GM19395 (cell line): ENCODE data around the gene FNBP1L.
"Not testable (repeated sequence)": the region's sequence is repeated elsewhere in the genome, so short reads cannot be mapped to it uniquely, and the experiment has no call there.

ENCODE experiments used
- ATAC-seq: cut with Tn5 transposase; IDR thresholded peaks from one replicate; pipeline ENCODE4 v1.9.1; 2021; ENCODE audit warnings: mild to moderate bottlenecking, moderate library complexity; ENCODE audit not compliant: unreplicated experiment

Gene FNBP1L

DNA sequence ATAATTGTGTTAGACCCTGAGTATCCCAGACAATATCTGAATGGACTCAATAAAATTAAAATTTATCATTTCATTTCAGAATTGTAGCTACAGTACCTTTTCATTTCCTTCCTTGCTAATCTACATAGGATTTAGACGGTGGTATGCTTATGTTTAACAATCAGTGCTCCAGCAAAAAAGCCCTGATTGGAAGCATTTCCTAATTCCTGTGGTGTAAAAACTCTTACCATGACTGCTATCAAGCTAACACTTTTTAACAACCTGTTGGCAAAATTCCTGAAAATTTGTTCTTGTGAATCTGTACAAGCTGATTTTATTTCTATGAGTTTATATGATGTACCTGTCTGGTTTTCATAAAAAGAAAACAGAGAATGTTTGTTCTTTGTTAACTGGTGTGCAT, 5.2 kb upstream of the FNBP1L start:
- ATAC-seq = no peak

DNA sequence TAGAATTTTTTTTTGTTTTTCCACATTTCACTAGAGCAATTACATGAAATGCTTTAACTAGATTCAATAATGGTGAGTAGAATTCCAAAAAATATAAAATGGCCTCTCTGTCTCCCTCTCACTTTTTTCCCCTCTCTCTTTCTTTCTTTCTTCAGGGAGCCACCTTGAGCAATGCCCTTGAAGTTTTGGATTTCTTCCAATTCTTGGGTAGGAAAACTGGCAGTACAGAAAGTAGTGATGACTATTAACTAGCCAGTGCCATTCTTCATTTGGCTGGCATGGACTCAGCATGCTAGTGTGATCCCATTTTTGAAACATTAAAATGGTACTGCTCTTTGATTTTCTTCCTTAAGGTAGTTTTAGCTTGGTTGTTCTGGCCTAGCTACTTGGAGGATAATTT, 4.5 kb upstream of the FNBP1L start:
- ATAC-seq = no peak

DNA sequence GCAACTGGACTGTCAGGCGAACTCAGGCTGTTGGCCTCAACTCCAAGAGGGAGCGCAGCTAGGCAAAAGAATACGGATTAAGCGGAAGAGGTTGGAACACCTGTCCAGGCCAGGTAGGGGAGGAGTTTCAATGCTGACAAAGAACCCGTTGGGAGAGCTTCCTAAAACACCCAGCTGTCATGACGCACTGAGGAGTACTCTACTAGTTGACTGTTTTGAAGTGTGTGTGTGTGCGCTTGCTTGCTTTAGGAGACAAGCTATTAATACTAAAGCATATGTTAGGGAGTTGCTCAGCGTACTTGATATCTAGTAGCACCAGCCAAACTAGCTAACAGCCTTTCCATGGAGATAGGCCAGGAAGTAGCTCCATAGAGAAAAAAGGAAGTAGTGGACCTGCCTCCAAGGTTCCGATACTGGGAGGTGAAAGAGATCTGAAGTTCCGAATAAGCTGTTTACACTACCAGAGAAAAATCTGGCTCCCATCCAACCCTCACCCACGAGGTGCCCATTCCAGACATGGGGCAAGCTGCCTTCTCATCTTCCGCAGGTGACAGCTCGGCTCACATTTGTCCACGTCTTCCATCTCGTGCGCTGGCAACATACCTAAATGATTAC, 974 bp upstream of the FNBP1L start:
- ATAC-seq = no peak

DNA sequence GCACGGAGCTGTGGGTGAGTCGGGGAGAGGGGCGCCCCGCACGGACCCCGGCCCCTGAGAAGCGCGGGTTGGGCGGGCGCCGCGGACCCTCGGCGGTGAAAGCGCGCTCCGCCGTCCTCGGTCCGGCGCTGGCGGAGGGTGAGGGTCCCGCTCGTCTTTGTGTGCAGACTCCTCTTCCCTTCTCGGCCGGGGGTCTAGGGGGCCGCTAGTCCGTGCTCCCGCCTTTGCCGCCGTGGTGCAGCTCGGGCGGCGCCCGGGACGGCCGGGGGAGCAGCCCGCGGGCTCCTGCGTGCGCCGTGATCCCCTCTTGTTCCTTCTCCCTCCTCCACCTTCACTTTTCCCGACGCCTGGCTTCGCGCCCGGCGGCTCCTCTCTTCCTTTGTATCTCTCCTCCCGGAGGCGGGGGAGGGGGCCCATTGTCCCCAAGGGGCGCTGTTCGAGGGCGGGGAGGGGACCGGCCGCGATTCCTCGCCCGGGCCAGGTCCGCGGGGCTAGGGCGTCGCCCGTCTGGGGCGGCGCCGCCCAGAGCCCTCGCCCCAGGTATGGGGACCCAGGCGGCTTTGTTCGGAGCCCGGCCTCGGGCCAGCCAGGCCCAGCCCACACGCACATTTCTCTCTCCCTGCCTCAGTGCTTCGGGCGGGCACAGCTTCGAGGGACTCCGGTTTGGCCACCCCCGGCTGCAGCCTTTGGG, 519 bp downstream of the FNBP1L start:
- no peak for ATAC-seq

DNA sequence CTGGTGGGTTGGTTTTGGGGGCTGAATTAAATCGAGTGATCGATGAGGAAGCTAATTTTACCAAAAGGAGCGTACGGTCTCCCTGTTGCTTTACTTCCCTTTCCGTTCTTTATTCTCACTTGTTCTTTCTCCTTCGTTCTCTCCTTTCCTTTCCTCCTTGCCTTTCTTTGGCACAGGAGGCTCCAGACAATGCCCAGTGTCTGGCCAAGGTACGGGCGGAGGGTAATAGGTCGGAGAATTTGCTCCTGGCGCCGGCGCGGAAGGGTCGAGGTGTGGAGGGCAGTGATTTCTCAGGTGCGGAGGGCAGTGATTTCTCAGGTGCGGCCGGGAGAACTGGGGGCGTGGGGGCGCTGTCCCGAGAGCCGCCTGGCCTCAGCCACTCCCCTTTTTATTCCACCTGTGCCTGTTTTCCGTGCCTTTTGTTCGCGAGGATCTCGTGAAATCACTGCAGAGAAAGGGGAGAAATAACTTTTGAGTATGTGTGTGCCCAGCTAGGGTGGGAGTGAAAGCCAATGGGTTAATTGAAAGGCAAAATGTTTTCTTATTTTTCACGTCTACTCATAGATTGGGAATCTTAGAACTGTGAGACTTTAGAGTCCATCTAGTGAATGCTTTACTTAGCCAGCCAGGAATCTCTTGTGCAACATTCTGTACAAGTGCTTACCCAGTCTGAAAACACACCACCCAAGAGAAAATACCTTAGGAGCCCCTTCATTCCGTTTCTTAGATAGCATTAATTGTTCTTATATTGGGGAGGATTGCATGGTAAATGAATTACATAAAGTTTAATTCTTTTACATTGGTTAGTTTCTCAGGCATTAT, 1.3 kb downstream of the FNBP1L start:
- no peak for ATAC-seq

DNA sequence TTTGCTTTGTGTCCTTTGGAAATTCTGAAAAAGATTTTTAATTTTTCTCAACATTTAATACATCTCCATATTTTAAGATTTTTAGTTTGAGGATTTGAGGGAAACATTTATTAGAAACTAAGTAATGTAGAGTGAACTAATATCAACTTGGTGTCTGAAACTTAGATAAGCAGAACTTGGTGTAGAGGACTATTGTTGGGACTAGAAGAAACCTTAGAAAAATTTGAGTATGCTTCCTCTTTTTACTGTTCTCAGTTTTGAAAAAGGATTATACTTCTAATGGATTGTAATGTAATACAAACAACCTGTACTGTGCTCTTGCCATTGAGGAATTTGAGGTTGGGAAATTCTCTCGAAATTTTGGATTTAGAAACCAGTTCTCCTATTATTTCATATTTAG, 2.4 kb downstream of the FNBP1L start:
- no peak for ATAC-seq

DNA sequence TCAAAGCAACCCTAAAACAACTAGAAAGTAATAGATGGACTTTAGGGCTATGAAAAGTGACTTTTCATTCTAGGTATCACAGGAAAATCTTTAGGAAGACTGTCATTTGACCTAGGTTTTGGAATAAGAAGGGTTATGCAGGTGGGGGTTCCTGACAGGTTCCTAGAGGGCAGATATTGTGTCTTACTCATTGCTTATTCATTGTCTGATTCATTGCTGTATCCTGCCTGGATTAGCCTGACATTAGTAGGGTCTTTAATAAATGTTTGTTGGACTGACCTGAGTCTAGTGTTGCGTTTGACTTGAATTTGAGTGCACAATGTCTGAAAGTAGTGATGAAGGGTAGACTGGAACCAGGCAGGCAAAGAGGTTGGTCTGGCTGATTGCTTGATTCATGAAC, 6.0 kb downstream of the FNBP1L start:
- no peak for ATAC-seq

DNA sequence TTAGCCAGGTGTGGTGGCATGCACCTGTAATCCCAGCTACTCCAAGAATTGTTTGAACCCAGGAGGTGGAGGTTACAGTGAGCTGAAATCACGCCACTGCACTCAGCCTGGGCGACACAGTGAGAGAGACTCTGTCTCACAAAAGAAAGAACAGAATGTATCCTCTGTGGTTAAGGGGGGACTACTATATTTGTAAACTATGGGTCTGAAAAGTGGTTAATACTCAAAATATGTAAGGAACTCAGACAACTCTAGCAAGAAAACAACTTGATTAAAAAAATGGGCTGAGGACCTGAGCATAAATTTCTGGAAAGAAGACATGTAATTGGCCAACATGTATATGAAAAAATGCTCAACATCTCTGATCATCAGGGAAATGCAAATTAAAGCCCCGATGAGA, 11.2 kb downstream of the FNBP1L start:
- no peak for ATAC-seq

DNA sequence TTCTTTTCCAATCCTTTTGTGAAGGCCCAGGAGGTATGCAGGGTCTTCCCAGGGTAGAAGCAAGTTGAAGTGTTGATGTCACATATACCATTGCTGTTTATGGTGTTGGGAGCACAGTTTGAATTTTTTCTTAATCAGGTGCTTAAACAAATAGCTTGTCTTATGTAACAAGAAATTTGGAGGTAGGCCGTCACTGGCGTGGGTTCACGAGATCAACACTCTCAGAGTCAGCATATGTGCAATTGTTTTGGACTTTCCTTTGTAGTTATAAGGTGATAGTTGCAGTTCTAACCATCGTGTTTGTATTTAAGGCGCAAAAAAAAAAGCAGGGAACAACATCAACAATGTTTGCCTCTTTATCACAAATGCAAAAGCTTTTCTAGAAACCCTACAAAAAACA, 13.3 kb downstream of the FNBP1L start:
- ATAC-seq = no peak

DNA sequence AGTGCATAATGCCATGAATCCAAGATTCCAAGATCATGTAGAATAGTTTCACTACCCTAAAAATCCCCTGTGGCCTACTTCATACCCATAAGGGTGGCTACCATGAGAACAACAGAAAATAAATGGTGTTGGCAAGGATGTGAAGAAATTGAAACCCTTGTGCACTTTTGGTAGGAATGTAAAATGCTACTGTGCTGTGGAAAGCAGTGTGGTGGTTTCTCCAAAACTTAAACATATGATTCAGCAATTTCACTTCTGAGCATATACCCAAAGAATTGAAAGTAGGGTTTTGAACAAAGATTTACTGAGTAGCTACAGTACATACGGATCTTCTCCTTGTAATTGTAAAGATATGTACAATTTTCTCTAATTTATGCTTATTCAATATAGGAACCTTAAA, 16.0 kb downstream of the FNBP1L start:
- no peak for ATAC-seq

DNA sequence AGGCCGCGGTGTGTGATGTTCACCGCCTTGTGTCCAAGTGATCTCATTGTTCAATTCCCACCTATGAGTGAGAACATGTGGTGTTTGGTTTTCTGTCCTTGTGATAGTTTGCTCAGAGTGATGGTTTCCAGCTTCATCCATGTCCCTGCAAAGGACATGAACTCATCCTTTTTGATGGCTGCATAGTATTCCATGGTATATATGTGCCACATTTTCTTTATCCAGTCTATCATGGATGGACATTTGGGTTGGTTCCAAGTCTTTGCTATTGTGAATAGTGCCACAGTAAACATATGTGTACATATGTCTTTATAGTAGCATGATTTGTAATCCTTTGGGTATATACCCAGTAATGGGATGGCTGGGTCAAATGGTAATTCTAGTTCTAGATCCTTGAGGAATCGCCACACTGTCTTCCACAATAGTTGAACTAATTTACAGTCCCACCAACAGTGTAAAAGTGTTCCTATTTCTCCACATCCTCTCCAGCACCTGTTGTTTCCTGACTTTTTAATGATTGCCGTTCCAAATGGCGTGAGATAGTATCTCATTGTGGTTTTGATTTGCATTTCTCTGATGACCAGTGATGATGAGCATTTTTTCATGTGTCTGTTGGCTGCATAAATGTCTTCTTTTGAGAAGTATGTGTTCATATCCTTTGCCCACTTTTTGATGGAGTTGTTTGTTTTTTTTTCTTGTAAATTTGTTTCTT, 17.6 kb downstream of the FNBP1L start:
- ATAC-seq = not testable (repeated sequence)

DNA sequence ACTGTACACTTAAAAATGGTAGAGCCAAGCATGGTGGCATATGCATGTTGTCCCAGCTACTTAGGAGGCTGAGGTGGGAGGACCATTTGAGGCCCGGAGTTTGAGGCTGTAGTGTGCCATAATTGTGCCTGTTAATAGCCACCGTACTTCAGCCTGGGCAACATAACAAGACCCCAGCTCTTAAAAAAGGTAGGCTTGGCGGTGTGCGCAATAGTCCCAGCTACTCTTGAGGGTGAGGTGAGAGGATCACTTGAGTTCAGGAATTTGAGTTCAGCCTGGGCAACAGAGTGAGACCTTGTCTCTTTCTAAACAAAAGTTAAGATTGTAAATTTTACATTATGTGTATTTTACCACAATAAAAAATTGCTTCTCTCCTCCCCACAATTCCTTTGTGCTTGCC, 19.7 kb downstream of the FNBP1L start:
- ATAC-seq = no peak

DNA sequence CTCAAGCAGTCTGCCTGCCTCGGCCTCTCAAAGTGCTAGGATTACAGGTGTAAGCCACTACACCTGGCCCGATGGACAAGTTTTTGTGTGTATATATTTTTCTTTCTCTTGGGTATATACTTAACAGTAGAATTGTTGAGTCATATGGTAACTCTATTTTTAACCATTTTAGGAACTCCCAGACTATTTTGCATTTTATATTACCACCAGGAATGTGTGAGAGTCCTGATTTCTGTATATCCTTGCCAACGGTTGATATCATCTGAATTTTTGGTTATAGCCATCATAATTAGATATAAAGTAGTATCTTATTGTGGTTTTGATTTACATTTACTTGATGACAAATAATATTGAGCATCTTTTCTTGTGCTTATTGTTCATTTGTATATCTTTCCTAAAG, 20.7 kb downstream of the FNBP1L start:
- ATAC-seq = no peak

DNA sequence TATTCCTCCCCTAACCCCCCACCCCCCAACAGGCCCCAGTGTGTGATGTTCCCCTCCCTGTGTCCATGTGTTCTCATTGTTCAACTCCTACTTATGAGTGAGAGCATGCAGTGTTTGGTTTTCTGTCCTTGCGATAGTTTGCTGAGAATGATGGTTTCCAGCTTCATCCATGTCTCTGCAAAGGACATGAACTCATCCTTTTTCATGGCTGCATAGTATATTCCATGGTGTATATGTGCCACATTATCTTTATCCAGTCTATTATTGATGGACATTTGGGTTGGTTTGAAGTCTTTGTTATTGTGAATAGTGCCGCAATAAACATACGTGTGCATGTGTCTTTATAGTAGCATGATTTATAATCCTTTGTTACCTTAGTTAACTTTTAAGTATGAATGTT, 21.3 kb downstream of the FNBP1L start:
- ATAC-seq = not testable (repeated sequence)

DNA sequence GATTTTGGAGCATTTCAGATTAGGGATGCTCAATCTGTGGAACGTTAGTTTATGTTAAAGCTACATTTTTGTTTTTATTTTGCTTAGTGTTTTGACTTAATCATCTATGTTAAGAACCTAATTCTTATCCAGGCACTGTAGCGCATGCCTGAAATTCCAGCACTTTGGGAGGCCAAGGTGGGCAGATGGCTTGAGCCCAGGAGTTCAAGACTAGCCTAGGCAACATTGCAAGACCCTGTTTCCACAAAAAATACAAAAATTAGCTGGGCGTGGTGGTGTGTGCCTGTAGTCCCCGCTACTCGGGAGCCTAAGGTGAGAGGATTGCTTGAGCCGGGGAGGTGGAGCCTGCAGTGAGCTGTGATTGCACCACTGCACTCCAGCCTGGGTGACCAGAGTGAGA, 23.4 kb downstream of the FNBP1L start:
- no peak for ATAC-seq

DNA sequence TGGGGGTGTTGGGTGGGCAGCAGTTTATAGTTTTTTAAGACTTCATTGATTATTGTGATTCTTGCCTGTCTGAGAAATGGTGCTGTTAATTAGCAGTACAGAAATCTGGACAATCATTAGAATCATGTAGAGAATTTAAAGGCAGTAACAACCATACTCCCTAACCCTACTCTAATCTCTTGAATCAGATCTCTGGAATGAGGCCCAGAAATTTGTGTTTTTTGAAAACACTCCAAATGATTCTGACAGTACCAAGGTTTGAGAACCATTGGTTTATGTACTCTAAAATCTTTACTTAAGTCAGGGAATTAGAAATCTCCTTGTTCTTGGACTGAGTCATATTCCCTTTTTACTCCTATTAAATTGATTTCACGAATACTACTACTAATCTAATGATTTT, 24.0 kb downstream of the FNBP1L start:
- ATAC-seq = no peak

DNA sequence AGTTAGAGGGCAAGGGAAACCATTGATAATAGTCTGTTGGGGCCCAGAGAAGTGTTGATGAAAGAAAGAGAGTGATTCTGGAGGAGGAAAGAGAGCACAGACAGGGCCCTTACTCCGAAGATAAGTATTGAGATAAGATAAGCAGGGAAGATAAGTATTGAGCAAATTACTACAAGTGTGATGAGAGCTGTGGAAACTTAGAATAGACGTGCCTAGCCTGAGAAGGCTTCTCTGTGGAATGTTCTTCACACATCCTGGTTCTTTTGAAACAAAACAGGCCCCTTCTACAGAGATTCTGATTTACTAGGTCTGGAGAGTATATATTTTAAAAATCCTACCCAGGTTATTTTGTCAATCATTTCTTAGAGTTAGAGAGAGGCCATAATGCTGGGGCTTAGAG, 26.4 kb downstream of the FNBP1L start:
- no peak for ATAC-seq

DNA sequence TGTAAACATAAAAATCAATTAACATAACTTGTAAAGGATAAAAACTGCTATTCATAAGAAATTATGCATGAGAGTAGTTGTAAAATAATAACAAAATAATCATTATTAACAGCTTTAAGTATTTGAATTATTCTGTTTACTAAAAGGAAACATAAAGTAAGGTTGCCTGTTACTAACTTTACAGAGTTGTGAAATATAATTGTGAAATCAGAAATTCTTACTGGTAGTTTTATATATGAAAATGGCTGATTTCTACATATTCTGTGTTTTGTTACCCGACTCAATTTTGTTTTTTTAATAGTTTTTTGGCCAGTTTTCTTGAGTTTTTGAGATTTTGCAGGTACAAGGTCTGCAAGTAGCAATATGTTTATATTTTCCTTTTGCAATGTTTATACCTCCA, 27.8 kb downstream of the FNBP1L start:
- no peak for ATAC-seq

DNA sequence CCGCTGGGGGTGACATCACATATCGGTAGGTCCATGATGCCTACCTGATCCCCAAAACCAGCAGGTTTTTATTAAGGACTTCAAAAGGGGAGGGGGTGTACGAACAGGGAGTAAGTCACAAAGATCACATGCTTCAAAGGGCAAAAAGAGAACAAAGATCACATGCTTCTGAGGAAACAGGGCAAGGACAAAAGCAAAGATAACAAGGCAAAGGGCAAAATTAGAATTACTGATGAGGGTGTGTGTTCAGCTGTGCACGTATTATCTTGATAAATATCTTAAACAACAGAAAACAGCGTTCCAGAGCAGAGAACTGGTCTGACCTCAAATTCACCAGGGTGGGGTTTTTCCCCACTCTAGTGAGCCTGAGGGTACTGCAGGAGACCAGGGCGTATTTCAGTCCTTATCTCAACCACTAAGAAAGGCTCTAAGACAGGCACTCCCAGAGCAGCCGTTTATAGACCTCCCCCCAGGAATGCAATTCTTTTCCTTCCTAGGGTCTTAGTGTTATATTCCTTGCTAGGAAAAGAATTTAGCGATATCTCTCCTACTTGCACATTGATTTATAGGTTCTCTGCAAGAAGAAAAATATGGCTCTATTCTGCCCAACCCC, 31.3 kb downstream of the FNBP1L start:
- ATAC-seq = not testable (repeated sequence)

DNA sequence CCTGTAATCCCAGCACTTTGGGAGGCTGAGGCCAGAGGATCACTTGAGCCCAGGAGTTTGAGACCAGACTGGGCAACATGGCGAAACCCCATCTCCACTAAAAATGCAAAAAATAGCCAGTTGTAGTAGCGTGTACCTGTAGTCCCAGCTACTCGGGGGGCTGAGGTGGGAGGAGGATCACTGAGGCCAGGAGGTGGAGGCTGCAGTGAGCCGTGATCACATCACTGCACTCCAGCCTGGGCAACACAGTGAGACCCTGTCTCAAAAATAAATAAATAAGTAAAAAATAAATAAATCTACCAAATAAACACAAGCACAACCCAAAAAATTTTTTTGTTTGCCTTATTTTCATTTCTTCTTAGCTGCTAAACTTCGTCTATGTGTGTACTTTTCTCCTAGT, 34.0 kb downstream of the FNBP1L start:
- not testable (repeated sequence) for ATAC-seq

DNA sequence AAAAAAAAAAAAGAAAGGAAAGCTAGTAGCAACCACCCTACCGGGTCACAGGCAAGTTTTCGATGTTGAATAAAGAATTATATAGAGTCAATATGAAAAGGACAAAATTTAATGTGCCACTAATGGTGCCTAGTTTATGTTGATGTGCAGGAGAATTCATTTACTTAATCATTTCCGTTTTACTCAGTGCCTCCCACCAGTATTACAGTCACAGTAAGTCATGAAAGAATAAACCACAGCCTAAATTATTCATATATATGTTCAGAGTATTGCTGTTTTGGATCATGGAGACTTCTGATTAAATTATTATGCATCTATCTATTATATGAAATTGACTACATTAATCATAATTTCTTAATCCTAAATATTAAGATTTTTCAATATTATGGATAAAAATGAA, 35.3 kb downstream of the FNBP1L start:
- ATAC-seq = no peak
